Ramos (cell line): ENCODE data around the gene CALU.

Experiments
- in situ Hi-C: fragments of 300-500 bp; cut with MboI; formaldehyde crosslinking; loops from one replicate; pipeline ENCODE4 v1.14.3; 2022; ENCODE audit warnings: low sequenced_read_pairs; ENCODE audit not compliant: unreplicated experiment

The CALU gene

GRCh38 chr7:128805225-128805624 is 66.1 kb downstream of the CALU start:
- in situ Hi-C loops: no loop called here

- in situ Hi-C loops: no loop called here
Measured at GRCh38 chr7:128807191-128807590, 68.0 kb downstream of the CALU start.

GRCh38 chr7:128809363-128809762 is 70.2 kb downstream of the CALU start:
- in situ Hi-C loops: no loop called here

- in situ Hi-C loops: no loop called here
Measured at GRCh38 chr7:128810473-128810872, 71.3 kb downstream of the CALU start.

- in situ Hi-C loops: no loop called here
Measured at GRCh38 chr7:128810997-128811396, 71.8 kb downstream of the CALU start.

GRCh38 chr7:128811631-128812430 is 72.7 kb downstream of the CALU start:
- in situ Hi-C loops: no loop called here

- in situ Hi-C loops: no loop called here
Measured at GRCh38 chr7:128812514-128813168, 73.5 kb downstream of the CALU start.

GRCh38 chr7:128814499-128814898 is 75.3 kb downstream of the CALU start:
- in situ Hi-C loops: no loop called here

- in situ Hi-C loops: no loop called here
Measured at GRCh38 chr7:128815289-128815942, 76.3 kb downstream of the CALU start.

GRCh38 chr7:128818694-128819093 is 79.5 kb downstream of the CALU start:
- in situ Hi-C loops: no loop called here
